ENCODE measurements around the gene SPCS2.
"Not testable (repeated sequence)": the region's sequence is repeated elsewhere in the genome, so short reads cannot be mapped to it uniquely, and the experiment has no call there.

Gene SPCS2

GRCh38 chr11:74950374-74950969, 1.4 kb downstream of the SPCS2 start:
- no peak for DNase-seq

GRCh38 chr11:74951226-74951625, 2.2 kb downstream of the SPCS2 start:
- DNase-seq: no peak

- no peak for DNase-seq
Measured at GRCh38 chr11:74952752-74953151, 3.7 kb downstream of the SPCS2 start.

- DNase-seq: no peak
Measured at GRCh38 chr11:74953451-74953850, 4.4 kb downstream of the SPCS2 start.

- DNase-seq: no peak
Measured at GRCh38 chr11:74954199-74954598, 5.1 kb downstream of the SPCS2 start.

GRCh38 chr11:74956397-74957015, 7.4 kb downstream of the SPCS2 start:
- no peak for DNase-seq

GRCh38 chr11:74957937-74958629, 9.0 kb downstream of the SPCS2 start:
- no peak for DNase-seq

- not testable (repeated sequence) for DNase-seq
Measured at GRCh38 chr11:74960128-74960527, 11.1 kb downstream of the SPCS2 start.

- no peak for DNase-seq
Measured at GRCh38 chr11:74966651-74967050, 17.6 kb downstream of the SPCS2 start.

- DNase-seq: no peak
Measured at GRCh38 chr11:74970852-74971395, 21.9 kb downstream of the SPCS2 start.

- peak; percentile 29 for DNase-seq
Measured at GRCh38 chr11:74971424-74971823, 22.4 kb downstream of the SPCS2 start.

- DNase-seq: no peak
Measured at GRCh38 chr11:74978041-74978440, 29.0 kb downstream of the SPCS2 start.

- DNase-seq: no peak
Measured at GRCh38 chr11:74980634-74981033, 31.6 kb downstream of the SPCS2 start.

- DNase-seq: no peak
Measured at GRCh38 chr11:74981888-74982287, 32.8 kb downstream of the SPCS2 start.

GRCh38 chr11:74984070-74984469, 35.0 kb downstream of the SPCS2 start:
- DNase-seq: no peak

- DNase-seq: no peak
Measured at GRCh38 chr11:74984730-74985129, 35.7 kb downstream of the SPCS2 start.

GRCh38 chr11:74988541-74989259, 39.6 kb downstream of the SPCS2 start, which contains the start of gene NEU3:
Gene NEU3 (plus strand): TSS chr11:74988933. CDS start chr11:74989061, 128 bp downstream.
- DNase-seq: peak; percentile 63

- no peak for DNase-seq
Measured at GRCh38 chr11:74989260-74989638, 40.2 kb downstream of the SPCS2 start.

- not testable (repeated sequence) for DNase-seq
Measured at GRCh38 chr11:74990150-74990549, 41.1 kb downstream of the SPCS2 start.

GRCh38 chr11:74990941-74991340, 41.9 kb downstream of the SPCS2 start:
- no peak for DNase-seq

- DNase-seq: no peak
Measured at GRCh38 chr11:74992852-74993251, 43.8 kb downstream of the SPCS2 start.

- DNase-seq: no peak
Measured at GRCh38 chr11:75000975-75001354, 51.9 kb downstream of the SPCS2 start.

- no peak for DNase-seq
Measured at GRCh38 chr11:75001686-75002085, 52.6 kb downstream of the SPCS2 start.

Data from midbrain (tissue), 1 donor.